SKM-1 treated with dmso at 0.1 percent for 144 hours (cell line): ENCODE measurements around the gene TMEM231.

Experiments used
- DNase-seq: peaks from one replicate; lab custom pipeline; 2025; ENCODE audit not compliant: unreplicated experiment; lab: John Stamatoyannopoulos, UW

The TMEM231 gene

DNA sequence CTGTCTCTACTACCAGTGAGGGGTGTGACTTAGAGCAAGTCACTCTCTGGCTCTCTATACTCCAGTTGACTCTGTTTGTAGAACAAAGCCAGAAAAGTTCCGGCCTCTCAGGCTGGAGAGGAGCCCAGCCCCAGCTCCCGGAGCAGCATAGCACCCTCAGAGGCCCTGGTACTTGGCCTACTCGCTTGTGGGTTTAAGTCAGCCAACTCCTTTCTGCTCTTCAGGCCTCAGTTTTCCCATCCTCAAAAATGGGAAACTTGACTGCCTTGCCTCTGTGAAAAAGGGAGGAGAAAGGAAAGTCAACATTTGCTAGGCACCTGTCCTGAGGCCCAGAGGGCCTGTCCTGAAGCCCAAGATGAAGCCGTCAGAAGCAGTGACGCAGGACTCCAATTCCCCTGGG, 61.9 kb downstream of the TMEM231 start:
- no peak for DNase-seq

DNA sequence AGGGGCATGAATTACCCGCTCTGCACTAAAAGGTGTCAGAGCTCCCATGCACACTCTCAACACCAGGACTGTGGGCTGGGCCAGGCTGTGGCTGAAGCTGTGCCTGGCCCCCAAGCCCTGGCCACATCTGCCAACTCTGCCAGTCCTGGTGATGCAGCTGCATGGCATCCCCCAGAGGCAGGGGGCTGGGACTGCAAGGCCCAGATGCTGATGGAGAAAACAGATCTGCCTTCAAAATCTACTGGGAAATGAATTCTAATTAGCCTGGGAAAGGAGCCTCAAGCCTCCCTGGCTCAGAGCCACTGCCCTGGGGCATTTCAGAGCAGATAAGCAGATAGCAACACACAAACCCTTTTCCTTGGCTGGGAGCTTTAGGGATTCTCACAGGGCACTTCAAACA, 64.2 kb downstream of the TMEM231 start:
- DNase-seq, result no peak

DNA sequence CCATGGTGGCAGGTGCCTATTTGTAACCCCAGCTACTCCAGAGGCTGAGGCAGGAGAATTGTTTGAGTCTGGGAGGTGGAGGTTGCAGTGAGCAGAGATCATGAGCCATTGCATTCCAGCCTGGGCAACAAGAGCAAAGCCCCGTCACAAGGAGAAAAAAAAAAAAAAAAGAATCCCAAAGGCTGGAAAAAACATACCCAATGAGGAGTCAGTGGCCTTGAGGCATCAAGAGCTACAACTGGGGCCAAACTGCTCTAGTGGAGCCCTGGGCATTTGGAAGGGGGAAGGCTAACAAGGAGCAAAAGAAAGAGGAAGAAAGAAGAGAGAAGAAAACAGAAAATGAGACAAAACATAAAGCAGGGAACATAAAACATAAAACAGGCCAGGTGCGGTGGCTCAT, 67.7 kb downstream of the TMEM231 start:
- no peak for DNase-seq
